K562 (cell line): ENCODE data around the gene EGFL6. TPM values are rescaled to one million over a fixed set of nuclear protein-coding genes. Genes with fewer than 3 reads are reported as not detected.

Experiments
- ARNT ChIP-seq, 2 experiments: fragments of 450-650 bp; IDR thresholded peaks; 2 replicates each; pipeline ENCODE4 v1.6.1; 2016; ENCODE audit warnings: mild to moderate bottlenecking in 1 of 2
- CBX1 ChIP-seq: sonication (generic); IDR thresholded peaks from 2 replicates; pipeline ENCODE4 v1.6.1; 2016; ENCODE audit warnings: antibody characterized with exemption, low read depth, mild to moderate bottlenecking
- CXXC5 ChIP-seq: fragments of 250-450 bp; sonication (Bioruptor Pico); IDR thresholded peaks from 2 replicates; pipeline ENCODE4 v1.8.0; 2022; ENCODE audit warnings: inconsistent platforms, mild to moderate bottlenecking, moderate library complexity
- POLR2B ChIP-seq: fragments of 450-650 bp; IDR thresholded peaks from 2 replicates; pipeline ENCODE4 v1.6.1; 2018; ENCODE audit warnings: low read depth; ENCODE audit not compliant: partially characterized antibody
- ZNF311 ChIP-seq: fragments of 250-450 bp; sonication (Bioruptor Pico); IDR thresholded peaks from 2 replicates; pipeline ENCODE4 v1.4.0; 2020; ENCODE audit warnings: mild to moderate bottlenecking, moderate library complexity
- polyA plus RNA-seq, 8 experiments: library from polyadenylated mRNA; depleted of rRNA in 4 of 8; stranded (reverse) in 5 of 8; unstranded in 3 of 8; fragments of >200 nt; fragmentation: Nextera tagmentation in 2 of 8; fragmentation: Illumina TruSeq in 1 of 8; extraction: Ambion mirVana in 2 of 8; extraction: Trizol in 1 of 8; gene quantifications; 2 replicates each; pipeline versions ENCODE4 v1.2.1 to v1.2.3, GENCODE V29; 2011 to 2014; ENCODE audit warnings: inconsistent platforms in 1 of 8, missing spikeins in 1 of 8
- total RNA-seq, 7 experiments: library from RNA; depleted of rRNA in 6 of 7; stranded (reverse); fragments of >200 nt in 6 of 7; fragmentation: Illumina TruSeq in 2 of 7; extraction: Trizol in 2 of 7; gene quantifications; 2 replicates each; pipeline versions ENCODE4 v1.2.1 to v1.2.3, GENCODE V29; 2011 to 2021; ENCODE audit warnings: low replicate concordance in 1 of 7
- TF ChIP-seq, protein P1 (sequence below): fragments of 450-650 bp; IDR thresholded peaks from 2 replicates; pipeline ENCODE4 v1.6.1; 2016; ENCODE audit warnings: low read depth
- TF ChIP-seq, protein P2 (sequence below), 2 experiments: IDR thresholded peaks; 2 replicates each; pipeline ENCODE4 v1.6.1; 2012; ENCODE audit warnings: improper control_type of control experiment in 2 of 2, low read depth in 2 of 2, low read length in 2 of 2, borderline replicate concordance in 1 of 2
- TF ChIP-seq, protein P3 (sequence below): fragments of 450-650 bp; IDR thresholded peaks from 2 replicates; pipeline ENCODE4 v1.6.1; 2016; ENCODE audit warnings: missing biosample characterization, missing genetic modification characterization
- TF ChIP-seq, protein P4 (sequence below): fragments of 450-650 bp; formaldehyde crosslinking; IDR thresholded peaks from 2 replicates; pipeline ENCODE4 v1.4.0; 2020; ENCODE audit warnings: mild to moderate bottlenecking, moderate library complexity
- TF ChIP-seq, protein P5 (sequence below): sonication (generic); formaldehyde crosslinking; IDR thresholded peaks from 2 replicates; pipeline ENCODE4 v1.9.0; 2022; ENCODE audit warnings: mild to moderate bottlenecking, missing genetic modification reagents

Gene EGFL6
- total and polyA plus RNA-seq, 9 of the 15 experiments (the other 6 are each of a cell fraction or from before 2014, with no cell fraction given) = 0.01 TPM; not detected in 8

DNA sequence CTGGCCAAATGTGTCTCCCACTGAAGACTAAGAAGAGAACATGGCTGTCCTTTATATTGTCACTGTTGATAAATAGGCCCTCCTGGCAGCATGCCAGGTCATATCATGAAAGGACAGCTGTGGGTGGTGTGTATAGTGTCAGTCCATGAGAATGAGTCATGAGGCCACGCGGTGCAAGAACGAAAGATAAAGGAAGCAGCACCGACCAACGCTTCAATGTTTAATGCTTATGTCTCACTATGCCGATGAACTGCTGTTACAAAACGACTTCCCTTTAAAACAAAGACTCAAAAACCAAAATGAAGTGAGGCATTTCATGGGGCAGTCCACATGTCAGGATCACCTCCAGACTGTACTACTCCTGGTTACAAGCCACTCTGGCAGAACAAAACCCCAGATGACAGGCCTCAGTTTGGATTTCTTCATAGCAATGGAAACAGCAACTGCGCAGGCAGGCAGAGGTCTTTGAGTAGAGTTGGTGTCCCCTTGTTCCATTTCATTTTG lies 78.4 kb downstream of the EGFL6 start (continued):
- TF ChIP-seq CBX1 (no peak; the same call in 1 of the 2 replicates), POLR2B (peak; percentile 47), ARNT (IDR thresholded peaks at IDR 0.05) (peak; percentile 65 to 83; a peak in 1 of 4 replicates), ZNF311 (CRISPR knock-in tag) (no peak), CXXC5 (CRISPR knock-in tag) (peak; percentile 95)
- TF ChIP-seq, protein P1, sequence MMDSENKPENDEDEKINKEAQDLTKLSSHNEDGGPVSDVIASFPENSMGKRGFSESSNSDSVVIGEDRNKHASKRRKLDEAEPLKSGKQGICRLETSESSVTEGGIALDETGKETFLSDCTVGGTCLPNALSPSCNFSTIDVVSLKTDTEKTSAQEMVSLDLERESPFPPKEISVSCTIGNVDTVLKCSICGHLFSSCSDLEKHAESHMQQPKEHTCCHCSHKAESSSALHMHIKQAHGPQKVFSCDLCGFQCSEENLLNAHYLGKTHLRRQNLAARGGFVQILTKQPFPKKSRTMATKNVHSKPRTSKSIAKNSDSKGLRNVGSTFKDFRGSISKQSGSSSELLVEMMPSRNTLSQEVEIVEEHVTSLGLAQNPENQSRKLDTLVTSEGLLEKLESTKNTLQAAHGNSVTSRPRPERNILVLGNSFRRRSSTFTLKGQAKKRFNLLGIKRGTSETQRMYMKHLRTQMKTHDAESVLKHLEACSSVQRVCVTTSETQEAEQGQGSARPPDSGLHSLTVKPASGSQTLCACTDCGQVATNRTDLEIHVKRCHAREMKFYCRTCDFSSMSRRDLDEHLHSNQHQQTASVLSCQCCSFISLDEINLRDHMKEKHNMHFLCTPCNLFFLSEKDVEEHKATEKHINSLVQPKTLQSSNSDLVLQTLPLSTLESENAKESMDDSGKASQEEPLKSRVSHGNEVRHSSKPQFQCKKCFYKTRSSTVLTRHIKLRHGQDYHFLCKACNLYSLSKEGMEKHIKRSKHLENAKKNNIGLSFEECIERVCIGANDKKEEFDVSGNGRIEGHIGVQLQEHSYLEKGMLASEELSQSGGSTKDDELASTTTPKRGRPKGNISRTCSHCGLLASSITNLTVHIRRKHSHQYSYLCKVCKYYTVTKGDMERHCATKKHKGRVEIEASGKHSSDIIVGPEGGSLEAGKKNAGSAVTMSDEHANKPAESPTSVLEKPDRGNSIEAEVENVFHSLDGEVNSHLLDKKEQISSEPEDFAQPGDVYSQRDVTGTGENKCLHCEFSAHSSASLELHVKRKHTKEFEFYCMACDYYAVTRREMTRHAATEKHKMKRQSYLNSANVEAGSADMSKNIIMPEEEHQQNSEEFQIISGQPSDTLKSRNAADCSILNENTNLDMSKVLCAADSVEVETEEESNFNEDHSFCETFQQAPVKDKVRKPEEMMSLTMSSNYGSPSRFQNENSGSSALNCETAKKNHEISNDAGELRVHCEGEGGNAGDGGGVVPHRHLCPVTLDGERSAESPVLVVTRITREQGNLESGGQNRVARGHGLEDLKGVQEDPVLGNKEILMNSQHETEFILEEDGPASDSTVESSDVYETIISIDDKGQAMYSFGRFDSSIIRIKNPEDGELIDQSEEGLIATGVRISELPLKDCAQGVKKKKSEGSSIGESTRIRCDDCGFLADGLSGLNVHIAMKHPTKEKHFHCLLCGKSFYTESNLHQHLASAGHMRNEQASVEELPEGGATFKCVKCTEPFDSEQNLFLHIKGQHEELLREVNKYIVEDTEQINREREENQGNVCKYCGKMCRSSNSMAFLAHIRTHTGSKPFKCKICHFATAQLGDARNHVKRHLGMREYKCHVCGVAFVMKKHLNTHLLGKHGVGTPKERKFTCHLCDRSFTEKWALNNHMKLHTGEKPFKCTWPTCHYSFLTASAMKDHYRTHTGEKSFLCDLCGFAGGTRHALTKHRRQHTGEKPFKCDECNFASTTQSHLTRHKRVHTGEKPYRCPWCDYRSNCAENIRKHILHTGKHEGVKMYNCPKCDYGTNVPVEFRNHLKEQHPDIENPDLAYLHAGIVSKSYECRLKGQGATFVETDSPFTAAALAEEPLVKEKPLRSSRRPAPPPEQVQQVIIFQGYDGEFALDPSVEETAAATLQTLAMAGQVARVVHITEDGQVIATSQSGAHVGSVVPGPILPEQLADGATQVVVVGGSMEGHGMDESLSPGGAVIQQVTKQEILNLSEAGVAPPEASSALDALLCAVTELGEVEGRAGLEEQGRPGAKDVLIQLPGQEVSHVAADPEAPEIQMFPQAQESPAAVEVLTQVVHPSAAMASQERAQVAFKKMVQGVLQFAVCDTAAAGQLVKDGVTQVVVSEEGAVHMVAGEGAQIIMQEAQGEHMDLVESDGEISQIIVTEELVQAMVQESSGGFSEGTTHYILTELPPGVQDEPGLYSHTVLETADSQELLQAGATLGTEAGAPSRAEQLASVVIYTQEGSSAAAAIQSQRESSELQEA = no peak
- TF ChIP-seq, protein P2, sequence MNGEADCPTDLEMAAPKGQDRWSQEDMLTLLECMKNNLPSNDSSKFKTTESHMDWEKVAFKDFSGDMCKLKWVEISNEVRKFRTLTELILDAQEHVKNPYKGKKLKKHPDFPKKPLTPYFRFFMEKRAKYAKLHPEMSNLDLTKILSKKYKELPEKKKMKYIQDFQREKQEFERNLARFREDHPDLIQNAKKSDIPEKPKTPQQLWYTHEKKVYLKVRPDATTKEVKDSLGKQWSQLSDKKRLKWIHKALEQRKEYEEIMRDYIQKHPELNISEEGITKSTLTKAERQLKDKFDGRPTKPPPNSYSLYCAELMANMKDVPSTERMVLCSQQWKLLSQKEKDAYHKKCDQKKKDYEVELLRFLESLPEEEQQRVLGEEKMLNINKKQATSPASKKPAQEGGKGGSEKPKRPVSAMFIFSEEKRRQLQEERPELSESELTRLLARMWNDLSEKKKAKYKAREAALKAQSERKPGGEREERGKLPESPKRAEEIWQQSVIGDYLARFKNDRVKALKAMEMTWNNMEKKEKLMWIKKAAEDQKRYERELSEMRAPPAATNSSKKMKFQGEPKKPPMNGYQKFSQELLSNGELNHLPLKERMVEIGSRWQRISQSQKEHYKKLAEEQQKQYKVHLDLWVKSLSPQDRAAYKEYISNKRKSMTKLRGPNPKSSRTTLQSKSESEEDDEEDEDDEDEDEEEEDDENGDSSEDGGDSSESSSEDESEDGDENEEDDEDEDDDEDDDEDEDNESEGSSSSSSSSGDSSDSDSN (IDR thresholded peaks at IDR 0.05; ENCODE audit: borderline replicate concordance in 1 of 2, low read depth in 2 of 2, low read length in 2 of 2) = no peak
- TF ChIP-seq, protein P3, sequence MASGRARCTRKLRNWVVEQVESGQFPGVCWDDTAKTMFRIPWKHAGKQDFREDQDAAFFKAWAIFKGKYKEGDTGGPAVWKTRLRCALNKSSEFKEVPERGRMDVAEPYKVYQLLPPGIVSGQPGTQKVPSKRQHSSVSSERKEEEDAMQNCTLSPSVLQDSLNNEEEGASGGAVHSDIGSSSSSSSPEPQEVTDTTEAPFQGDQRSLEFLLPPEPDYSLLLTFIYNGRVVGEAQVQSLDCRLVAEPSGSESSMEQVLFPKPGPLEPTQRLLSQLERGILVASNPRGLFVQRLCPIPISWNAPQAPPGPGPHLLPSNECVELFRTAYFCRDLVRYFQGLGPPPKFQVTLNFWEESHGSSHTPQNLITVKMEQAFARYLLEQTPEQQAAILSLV (tag) = no peak
- TF ChIP-seq, protein P4, sequence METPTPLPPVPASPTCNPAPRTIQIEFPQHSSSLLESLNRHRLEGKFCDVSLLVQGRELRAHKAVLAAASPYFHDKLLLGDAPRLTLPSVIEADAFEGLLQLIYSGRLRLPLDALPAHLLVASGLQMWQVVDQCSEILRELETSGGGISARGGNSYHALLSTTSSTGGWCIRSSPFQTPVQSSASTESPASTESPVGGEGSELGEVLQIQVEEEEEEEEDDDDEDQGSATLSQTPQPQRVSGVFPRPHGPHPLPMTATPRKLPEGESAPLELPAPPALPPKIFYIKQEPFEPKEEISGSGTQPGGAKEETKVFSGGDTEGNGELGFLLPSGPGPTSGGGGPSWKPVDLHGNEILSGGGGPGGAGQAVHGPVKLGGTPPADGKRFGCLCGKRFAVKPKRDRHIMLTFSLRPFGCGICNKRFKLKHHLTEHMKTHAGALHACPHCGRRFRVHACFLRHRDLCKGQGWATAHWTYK (CRISPR knock-in tag) = no peak
- TF ChIP-seq, protein P5, sequence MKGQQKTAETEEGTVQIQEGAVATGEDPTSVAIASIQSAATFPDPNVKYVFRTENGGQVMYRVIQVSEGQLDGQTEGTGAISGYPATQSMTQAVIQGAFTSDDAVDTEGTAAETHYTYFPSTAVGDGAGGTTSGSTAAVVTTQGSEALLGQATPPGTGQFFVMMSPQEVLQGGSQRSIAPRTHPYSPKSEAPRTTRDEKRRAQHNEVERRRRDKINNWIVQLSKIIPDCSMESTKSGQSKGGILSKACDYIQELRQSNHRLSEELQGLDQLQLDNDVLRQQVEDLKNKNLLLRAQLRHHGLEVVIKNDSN (CRISPR knock-in tag) = peak; percentile 82
